Panc1 (cell line): ENCODE data around the gene ERCC3. TPM values are rescaled to one million over a fixed set of nuclear protein-coding genes. Genes with fewer than 3 reads are reported as not detected.

Experiments
- total RNA-seq: library from RNA; stranded (reverse); gene quantifications from one replicate; pipeline ENCODE4 v1.2.1, GENCODE V29; 2021; ENCODE audit not compliant: unreplicated experiment

The ERCC3 gene
- total RNA-seq, 1 experiment from 2014 or later: 38.0 TPM

Other genes with a start within 250 kb of the ERCC3 start
- gene BIN1, start 187.0 kb downstream of the ERCC3 start, total RNA-seq: 58.6 TPM
- gene CYP27C1, start 73.8 kb downstream of the ERCC3 start, total RNA-seq: 5.7 TPM
- gene MAP3K2, start 93.8 kb upstream of the ERCC3 start, total RNA-seq: 70.6 TPM
- 1.1 TPM for gene PROC, start 124.3 kb upstream of the ERCC3 start, total RNA-seq
- gene IWS1, start 232.3 kb upstream of the ERCC3 start, total RNA-seq: 48.6 TPM
- gene MYO7B, start 241.5 kb upstream of the ERCC3 start, total RNA-seq: 0.15 TPM